ENCODE measurements around the gene COL8A2.
A peak's percentile ranks its signal among the peaks of the same experiment; 100 is the strongest.
"Not testable (repeated sequence)": the region's sequence is repeated elsewhere in the genome, so short reads cannot be mapped to it uniquely, and the experiment has no call there.

Gene COL8A2

GRCh38 chr1:36158827-36159252 lies 33.8 kb upstream of the COL8A2 start:
- DNase-seq; in situ Hi-C loops (cut with MboI; ENCODE audit: low pct_unique_long_range_greater_than_20kb, low sequenced_read_pairs): not testable (repeated sequence)

DNA sequence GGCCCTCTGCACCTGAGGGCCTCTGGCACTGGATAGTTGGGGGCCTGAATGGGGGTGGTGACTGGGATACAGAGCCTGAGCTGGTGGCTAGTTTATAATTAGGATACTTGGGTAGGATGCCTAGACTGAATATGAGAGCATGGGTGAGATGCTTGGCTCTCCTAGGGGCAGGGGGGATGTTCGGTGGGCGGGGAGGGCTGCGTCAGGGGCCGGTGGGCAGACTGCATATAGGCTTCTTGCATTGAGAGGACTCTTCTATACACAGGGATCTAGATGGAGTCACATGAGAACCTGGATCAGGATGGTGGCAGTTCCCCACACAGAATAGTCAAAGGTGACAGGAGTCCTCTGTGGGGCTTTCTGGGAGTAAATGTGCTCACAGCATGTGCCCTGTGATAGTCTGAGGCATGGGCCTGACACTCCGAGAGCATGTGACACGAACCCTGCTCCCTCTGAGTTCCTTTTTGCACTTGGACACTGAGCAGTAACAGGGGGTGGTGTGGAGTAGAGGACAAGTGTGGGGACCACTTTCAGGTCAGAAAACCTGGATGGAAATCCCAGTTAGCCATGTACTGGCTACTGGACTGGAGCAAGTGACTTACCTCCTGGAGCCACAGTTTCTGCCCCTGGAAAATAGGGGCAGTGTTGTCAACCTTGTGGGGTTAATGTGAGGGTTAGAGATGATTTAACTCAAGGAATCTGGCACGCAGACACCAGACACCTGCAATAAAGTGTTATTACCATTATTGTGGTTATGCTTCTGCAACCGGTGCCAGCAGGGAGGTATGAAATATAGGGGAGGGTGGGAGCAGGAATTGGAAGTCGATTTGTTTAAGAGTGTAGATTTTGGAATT lies 33.2 kb upstream of the COL8A2 start:
- in situ Hi-C loops (cut with MboI; ENCODE audit: low pct_unique_long_range_greater_than_20kb, low sequenced_read_pairs), result no loop called here
- no peak for DNase-seq

DNA sequence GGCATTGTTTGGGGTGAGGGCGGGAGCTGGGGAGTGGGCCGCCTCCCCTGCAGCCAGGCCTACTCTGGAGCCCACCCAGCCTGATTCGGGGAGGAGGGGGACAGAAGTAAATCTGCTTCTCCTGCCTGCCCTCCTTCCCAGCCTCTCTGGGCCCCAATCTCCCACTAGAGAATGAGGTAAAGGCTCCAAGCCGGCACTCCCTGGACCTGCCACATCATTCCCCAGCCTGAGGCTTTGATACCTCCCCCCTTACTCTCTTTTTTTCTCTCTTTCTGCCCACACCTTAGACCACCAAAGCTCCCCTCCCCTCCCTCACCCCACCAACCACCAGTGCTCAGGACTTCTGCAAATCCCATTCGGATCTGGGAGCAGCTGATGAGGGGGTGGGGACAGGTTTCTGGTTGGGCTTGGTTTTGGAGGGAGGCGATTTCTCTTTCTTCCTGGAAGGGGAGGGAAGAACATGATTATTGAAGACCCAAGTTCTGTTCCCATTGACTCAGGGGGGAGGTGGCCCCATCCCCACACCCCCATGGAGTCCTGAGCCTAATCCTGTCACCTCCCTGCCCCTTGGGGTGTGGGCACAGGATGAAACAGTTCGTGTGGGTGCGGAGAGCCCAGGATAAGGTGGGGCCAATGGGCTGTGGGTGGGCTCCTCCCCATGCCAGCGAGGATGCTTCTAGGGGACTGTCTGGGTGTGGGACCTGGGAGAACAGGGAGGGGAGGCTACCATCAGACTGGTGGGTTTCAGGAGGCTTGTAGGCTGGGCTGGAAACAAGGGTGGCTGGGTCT lies 32.3 kb upstream of the COL8A2 start:
- DNase-seq, result peak; percentile 40
- in situ Hi-C loops (cut with MboI; ENCODE audit: low pct_unique_long_range_greater_than_20kb, low sequenced_read_pairs), result no loop called here

DNA sequence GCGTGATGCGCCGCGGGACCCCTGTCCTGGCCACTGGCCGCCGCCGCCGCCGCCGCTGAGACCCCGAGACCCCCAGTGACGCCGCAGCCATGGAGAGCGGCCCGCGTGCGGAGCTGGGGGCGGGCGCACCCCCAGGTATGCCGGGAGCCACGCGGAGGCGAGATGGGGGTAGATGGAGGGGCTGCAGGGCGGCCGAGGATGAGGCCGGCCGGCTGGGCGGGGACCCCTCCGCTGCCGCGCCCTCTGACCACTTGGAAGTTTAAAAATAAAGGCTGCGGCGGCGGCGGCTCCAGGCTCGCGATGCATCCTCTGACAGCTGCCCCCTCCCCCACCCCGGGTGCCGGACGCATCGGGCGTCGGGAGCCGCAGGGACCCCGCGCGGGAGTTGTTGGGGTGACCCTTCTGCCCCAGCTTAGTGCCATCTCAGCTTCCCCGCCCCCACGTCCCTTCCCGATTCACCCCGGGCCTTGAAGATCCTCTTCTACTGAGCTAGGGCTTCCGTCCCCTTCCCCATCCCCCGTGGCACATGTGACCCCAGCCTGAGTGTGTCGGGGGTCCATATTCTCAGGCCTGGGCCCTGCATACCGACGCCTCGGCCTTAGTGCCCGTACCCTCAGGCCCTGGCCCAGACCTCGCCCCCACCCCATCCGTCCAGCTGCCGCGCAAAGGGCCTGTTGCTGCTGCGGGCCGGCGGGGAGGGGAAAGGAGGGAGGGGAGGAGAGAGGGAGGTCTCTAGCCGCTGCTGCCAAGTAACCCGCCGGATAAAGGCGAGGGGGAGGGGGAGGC lies 31.5 kb upstream of the COL8A2 start:
- in situ Hi-C loops (cut with MboI; ENCODE audit: low pct_unique_long_range_greater_than_20kb, low sequenced_read_pairs), result no loop called here
- peak; percentile 62 for DNase-seq

DNA sequence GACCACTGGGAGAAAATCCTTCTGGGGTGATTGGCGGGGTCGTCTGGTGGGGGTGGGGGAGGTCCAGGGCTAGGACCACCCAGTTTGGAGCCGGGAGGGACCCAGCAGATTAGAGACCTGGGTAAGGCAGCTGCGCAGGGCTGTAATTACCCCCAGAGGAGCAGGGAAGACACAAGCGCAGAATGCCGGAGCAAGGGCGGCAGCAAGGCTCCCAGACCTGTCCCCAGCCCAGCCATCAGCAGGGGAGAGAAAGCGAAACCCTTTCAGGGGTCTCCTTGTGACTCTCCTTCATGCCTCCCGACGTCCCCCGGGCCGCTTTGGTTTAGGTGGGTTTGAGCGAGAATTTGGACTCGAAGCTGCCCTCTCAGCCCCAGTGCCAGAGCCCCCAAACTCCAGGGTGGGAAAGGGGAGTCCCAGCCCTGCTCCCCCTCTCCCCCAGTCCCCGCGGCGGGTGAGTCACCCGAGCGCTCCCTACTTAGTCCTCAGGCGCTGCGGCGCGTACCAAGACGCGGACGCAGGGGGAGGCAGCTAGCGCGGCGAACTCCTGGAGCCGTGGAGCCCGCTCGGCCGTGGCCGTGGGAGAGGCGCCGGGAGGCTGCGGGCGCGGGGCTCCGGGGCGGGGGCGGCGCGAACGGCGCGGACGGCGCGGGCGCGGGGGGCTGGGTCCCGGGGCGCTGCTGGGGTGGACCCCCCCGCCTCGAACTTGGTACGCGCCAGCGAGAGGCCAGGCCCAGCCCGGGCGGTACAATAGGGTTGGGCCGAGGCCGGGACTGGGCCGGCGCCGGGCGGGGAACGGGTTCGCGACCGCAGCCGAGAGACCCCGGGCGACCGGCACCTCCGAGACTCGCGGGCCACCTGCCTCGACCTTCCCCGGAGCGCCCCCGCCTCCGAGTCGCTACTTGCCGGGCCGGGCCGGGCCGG lies 30.6 kb upstream of the COL8A2 start, which contains the start of gene MAP7D1:
TSS of gene MAP7D1 (plus strand) at position 753 of the 921 bp plus-strand sequence. CDS start 258 bp downstream, outside the sequence.
- DNase-seq, result peak; percentile 68
- in situ Hi-C loops (cut with MboI; ENCODE audit: low pct_unique_long_range_greater_than_20kb, low sequenced_read_pairs), result no loop called here

GRCh38 chr1:36154765-36155407 lies 29.9 kb upstream of the COL8A2 start:
- DNase-seq, result no peak
- in situ Hi-C loops (cut with MboI; ENCODE audit: low pct_unique_long_range_greater_than_20kb, low sequenced_read_pairs), result no loop called here

GRCh38 chr1:36154335-36154734 lies 29.3 kb upstream of the COL8A2 start:
- in situ Hi-C loops (cut with MboI; ENCODE audit: low pct_unique_long_range_greater_than_20kb, low sequenced_read_pairs), result no loop called here
- DNase-seq, result no peak

GRCh38 chr1:36153476-36153875 lies 28.5 kb upstream of the COL8A2 start:
- in situ Hi-C loops (cut with MboI; ENCODE audit: low pct_unique_long_range_greater_than_20kb, low sequenced_read_pairs), result no loop called here
- no peak for DNase-seq

- in situ Hi-C loops (cut with MboI; ENCODE audit: low pct_unique_long_range_greater_than_20kb, low sequenced_read_pairs), result no loop called here
Measured at GRCh38 chr1:36151845-36152203, 26.8 kb upstream of the COL8A2 start.

GRCh38 chr1:36151134-36151844 lies 26.3 kb upstream of the COL8A2 start:
- in situ Hi-C loops (cut with MboI; ENCODE audit: low pct_unique_long_range_greater_than_20kb, low sequenced_read_pairs), result no loop called here
- no peak for DNase-seq

More at GRCh38 chr1:36151845-36152203, 26.8 kb upstream of the COL8A2 start:
- peak; percentile 35 for DNase-seq

GRCh38 chr1:36150296-36151133 lies 25.5 kb upstream of the COL8A2 start:
- DNase-seq, result peak; percentile 82
- in situ Hi-C loops (cut with MboI; ENCODE audit: low pct_unique_long_range_greater_than_20kb, low sequenced_read_pairs), result no loop called here

DNA sequence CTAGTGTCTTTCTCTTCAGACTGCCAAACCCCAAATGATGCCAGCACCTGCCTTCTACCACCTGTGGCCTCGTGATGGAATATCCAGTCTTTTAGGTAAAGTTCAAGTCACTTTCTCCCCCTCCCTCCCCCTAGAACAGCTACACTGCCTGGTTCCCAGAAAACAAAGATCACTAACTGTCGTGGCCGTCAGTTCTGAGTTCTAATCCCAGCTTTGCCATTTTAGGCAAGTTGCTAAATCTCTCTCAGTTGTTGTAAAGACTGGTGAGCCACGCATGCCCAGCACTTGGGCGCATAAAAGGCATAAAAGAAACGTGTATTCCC lies 24.9 kb upstream of the COL8A2 start:
- in situ Hi-C loops (cut with MboI; ENCODE audit: low pct_unique_long_range_greater_than_20kb, low sequenced_read_pairs), result no loop called here
- no peak for DNase-seq

- in situ Hi-C loops (cut with MboI; ENCODE audit: low pct_unique_long_range_greater_than_20kb, low sequenced_read_pairs), result no loop called here
- DNase-seq, result peak; percentile 100
Measured at GRCh38 chr1:36149237-36149972, 24.4 kb upstream of the COL8A2 start, which contains the start of gene TRAPPC3. TRAPPC3 (minus strand) TSS chr1:36149486; CDS start chr1:36149378, 108 bp downstream.

GRCh38 chr1:36148821-36149236 lies 23.8 kb upstream of the COL8A2 start:
- no peak for DNase-seq
- in situ Hi-C loops (cut with MboI; ENCODE audit: low pct_unique_long_range_greater_than_20kb, low sequenced_read_pairs), result no loop called here

GRCh38 chr1:36144413-36144812 lies 19.4 kb upstream of the COL8A2 start:
- DNase-seq, result no peak
- in situ Hi-C loops (cut with MboI; ENCODE audit: low pct_unique_long_range_greater_than_20kb, low sequenced_read_pairs), result loop anchor here (5.0 kb wide), 1 partner anchor 37 kb away; no protein-coding TSS in a partner anchor

DNA sequence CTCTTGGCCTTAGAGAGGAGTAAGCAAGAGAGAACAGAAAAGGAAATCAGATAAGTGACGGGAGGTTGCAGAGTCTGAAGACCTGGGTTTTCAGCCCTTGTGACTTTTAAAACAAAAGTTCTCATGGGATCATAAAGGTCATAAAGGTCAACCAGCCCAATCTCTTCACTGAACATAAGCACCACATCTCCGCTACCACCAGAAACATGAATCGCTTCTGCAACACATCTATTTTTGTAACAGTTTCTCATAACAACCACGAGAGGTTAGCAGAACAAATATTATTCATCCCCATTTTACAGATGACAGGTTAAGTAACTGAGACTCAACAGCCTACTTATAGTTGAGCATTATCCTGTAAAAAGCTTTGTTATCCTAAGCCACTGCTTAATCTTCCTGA lies 18.4 kb upstream of the COL8A2 start:
- DNase-seq, result no peak
- in situ Hi-C loops (cut with MboI; ENCODE audit: low pct_unique_long_range_greater_than_20kb, low sequenced_read_pairs), result loop anchor here (5.0 kb wide), 1 partner anchor 36 kb away; no protein-coding TSS in a partner anchor
